Activated CD4-positive, alpha-beta T cell treated with anti-CD3 and anti-CD28 coated beads for 4 hours (primary cell): ENCODE data around the gene UTP4.
"Not testable (repeated sequence)": the region's sequence is repeated elsewhere in the genome, so short reads cannot be mapped to it uniquely, and the experiment has no call there.

Experiments
- DNase-seq, 2 donors: peaks; one replicate each; pipeline ENCODE4 v3.0.0-alpha.2; 2020

The UTP4 gene

GRCh38 chr16:69111216-69111875, 21.1 kb upstream of the UTP4 start:
- DNase-seq = no peak

- DNase-seq = no peak
These were observed 20.6 kb upstream of the UTP4 start for GRCh38 chr16:69111876-69112230.

- peak; percentile 42 for DNase-seq
These were observed 19.9 kb upstream of the UTP4 start for GRCh38 chr16:69112285-69113129.

GRCh38 chr16:69113216-69113615, 19.2 kb upstream of the UTP4 start:
- no peak for DNase-seq

- DNase-seq = no peak
These were observed 18.0 kb upstream of the UTP4 start for GRCh38 chr16:69114346-69114975.

GRCh38 chr16:69114976-69115355, 17.5 kb upstream of the UTP4 start:
- no peak for DNase-seq

GRCh38 chr16:69115361-69115760, 17.1 kb upstream of the UTP4 start:
- no peak for DNase-seq

GRCh38 chr16:69115837-69116236, 16.6 kb upstream of the UTP4 start:
- DNase-seq = no peak

- DNase-seq = no peak
These were observed 16.1 kb upstream of the UTP4 start for GRCh38 chr16:69116256-69116875.

GRCh38 chr16:69116906-69117305, 15.5 kb upstream of the UTP4 start:
- DNase-seq = no peak

GRCh38 chr16:69118468-69118867, 14.0 kb upstream of the UTP4 start:
- DNase-seq = no peak

GRCh38 chr16:69118994-69119393, 13.5 kb upstream of the UTP4 start:
- no peak for DNase-seq

GRCh38 chr16:69119536-69119935, 12.9 kb upstream of the UTP4 start:
- DNase-seq = no peak

- no peak for DNase-seq
These were observed 12.3 kb upstream of the UTP4 start for GRCh38 chr16:69120096-69120664.

- DNase-seq = peak; percentile 69 to 74
These were observed 8.5 kb upstream of the UTP4 start for GRCh38 chr16:69123910-69124309.

- not testable (repeated sequence) for DNase-seq
These were observed 8.0 kb upstream of the UTP4 start for GRCh38 chr16:69124406-69124805.

GRCh38 chr16:69124961-69125360, 7.5 kb upstream of the UTP4 start:
- not testable (repeated sequence) for DNase-seq

GRCh38 chr16:69126221-69126620, 6.2 kb upstream of the UTP4 start:
- DNase-seq = no peak

- DNase-seq = not testable (repeated sequence)
These were observed 5.6 kb upstream of the UTP4 start for GRCh38 chr16:69126801-69127200.

GRCh38 chr16:69127966-69128510, 4.4 kb upstream of the UTP4 start:
- DNase-seq = no peak

- no peak for DNase-seq
These were observed 2.0 kb upstream of the UTP4 start for GRCh38 chr16:69130461-69130860.

- DNase-seq = peak; percentile 25 to 31
These were observed 1.1 kb upstream of the UTP4 start for GRCh38 chr16:69131167-69131838.
